ENCODE data around the gene FOXO3. TPM values are rescaled to one million over a fixed set of nuclear protein-coding genes. Genes with fewer than 3 reads are reported as not detected.
A peak's percentile ranks its signal among the peaks of the same experiment; 100 is the strongest.

FOXO3 gene
- total and polyA plus RNA-seq, 2 of the 8 experiments (the other 6 are each of a cell fraction or from before 2014, with no cell fraction given) = 13.1 to 19.3 TPM

GRCh38 chr6:108556250-108556649, 4.5 kb upstream of the FOXO3 start:
- H2AFZ ChIP-seq (ENCODE audit: low read length) = no peak overlapping the region
- no peak overlapping the region for H3K9ac ChIP-seq (replicated peaks in 1 of 4; ENCODE audit: extremely low read depth in 1 of 4, low read depth in 3 of 4, low read length in 3 of 4)
- H3K4me2 ChIP-seq (ENCODE audit: insufficient read depth in 1 of 2, low read depth in 2 of 2, low read length in 2 of 2) = no peak overlapping the region; a peak in 1 of 4 replicates
- peak overlapping the region; percentile 66; the same call in 1 of the 2 replicates for H2BK15ac ChIP-seq (ENCODE audit: low read length)
- DNase-seq (ENCODE audit: low read depth in 1 of 2, low spot score in 2 of 2) (no peak), FAIRE-seq (no peak)
- no peak overlapping the region for H3K56ac ChIP-seq (replicated peaks; ENCODE audit: insufficient read length, low read depth, low read length)
- no peaks in the 10 kb centered on the region for H4K20me1 ChIP-seq (replicated peaks in 1 of 2; ENCODE audit: control insufficient read depth in 1 of 2, insufficient read depth in 2 of 2, low read length in 2 of 2)
- H4K8ac ChIP-seq (ENCODE audit: extremely low read depth, insufficient read depth, low read length) = no peak overlapping the region
- H3K79me2 ChIP-seq (ENCODE audit: control insufficient read depth in 1 of 2, insufficient read depth in 2 of 2, low read length in 2 of 2) = no peaks in the 10 kb centered on the region
- H3K18ac ChIP-seq (ENCODE audit: extremely low read depth, low read length) = no peak overlapping the region
- no peak overlapping the region for H2BK12ac ChIP-seq (ENCODE audit: low read depth, low read length)
- H2AK5ac ChIP-seq (ENCODE audit: low read depth, low read length) = no peak overlapping the region
- H2BK20ac ChIP-seq (ENCODE audit: low read length) = no peak overlapping the region
- H3K14ac ChIP-seq (ENCODE audit: insufficient read length) = no peak overlapping the region
- H3K4ac ChIP-seq (replicated peaks; ENCODE audit: insufficient read length, low read depth, low read length) = no peak overlapping the region
- H3K23ac ChIP-seq (ENCODE audit: insufficient read length) = no peak overlapping the region
- H4K91ac ChIP-seq (replicated peaks; ENCODE audit: insufficient read length, low read length) = no peak overlapping the region
- peaks cover 0 to 13% (median 6%) of the 10 kb centered on the region in 4 experiments; a peak in 6 of 7 replicates for H3K27me3 ChIP-seq (replicated peaks in 1 of 4; ENCODE audit: control insufficient read depth in 3 of 4, extremely low read depth in 1 of 4, insufficient read depth in 3 of 4, low read length in 3 of 4)
- no peaks in the 10 kb centered on the region for H3K79me1 ChIP-seq (ENCODE audit: low read depth, low read length)
- peaks cover 5 to 7% (median 6%) of the 10 kb centered on the region in 4 experiments; a peak in 6 of 7 replicates for H3K4me1 ChIP-seq (replicated peaks in 1 of 4; ENCODE audit: control insufficient read depth in 3 of 4, insufficient read depth in 4 of 4, low read length in 3 of 4)
- no peak overlapping the region for H3K27ac ChIP-seq (ENCODE audit: low read depth, low read length)
- WGBS, 2 experiments (ENCODE audit: extremely low coverage in 1 of 2, insufficient coverage in 1 of 2, insufficient read length in 1 of 2, insufficient replicate concordance in 2 of 2, low coverage in 1 of 2, low lambda C conversion rate in 2 of 2, missing lambda C conversion rate in 1 of 2) = 88% methylated on average over 5 of the region's 5 CpGs; no CpG with 5 or more reads in 1 of the 2 experiments
- peaks cover 15% of the 10 kb centered on the region for H3K23me2 ChIP-seq (ENCODE audit: low read depth, low read length)
- H2BK120ac ChIP-seq (replicated peaks; ENCODE audit: low read depth, low read length) = no peak overlapping the region
- POLR2A ChIA-PET (ENCODE audit: partially characterized antibody) = interaction anchor here (0.9 to 2.1 kb wide), 4 partner anchors 10 to 226 kb away, joined by 3 to 6 read pairs (median 4); no protein-coding TSS in a partner anchor
- H3K9me3 ChIP-seq (ENCODE audit: insufficient read depth in 2 of 2, low read depth in 1 of 2, low read length in 1 of 2) = no peaks in the 10 kb centered on the region
- CTCF ChIA-PET (ENCODE audit: partially characterized antibody) = interaction anchor here (0.7 to 4.3 kb wide), 9 partner anchors 10 to 517 kb away, joined by 3 to 26 read pairs (median 4); partner anchors contain the start of gene ARMC2
- no peak overlapping the region for H3K4me3 ChIP-seq (ENCODE audit: extremely low read depth in 1 of 4, insufficient read depth in 2 of 4, low read depth in 3 of 4, low read length in 4 of 4)
- no peak overlapping the region for H2BK5ac ChIP-seq (ENCODE audit: low read depth, low read length)
- no peak for TF ChIP-seq HDAC2 (IDR thresholded peaks at IDR 0.05; ENCODE audit: borderline replicate concordance in 1 of 2, low read depth in 2 of 2, low read length in 2 of 2)
- TF ChIP-seq KDM1A (IDR thresholded peaks at IDR 0.05; ENCODE audit: borderline replicate concordance, low read length) = no peak
- no peak for TF ChIP-seq TEAD4 (IDR thresholded peaks at IDR 0.05; ENCODE audit: low read depth, low read length)
- no peak for TF ChIP-seq RNF2 (IDR thresholded peaks at IDR 0.05; ENCODE audit: borderline replicate concordance, low read depth, low read length, missing control alignments, poor library complexity, severe bottlenecking)
- TF ChIP-seq CEBPB (IDR thresholded peaks at IDR 0.05; ENCODE audit: low read depth, low read length) = no peak
- TF ChIP-seq CBX8 (IDR thresholded peaks at IDR 0.05; ENCODE audit: borderline replicate concordance, low read depth, low read length) = no peak
- TF ChIP-seq POLR2AphosphoS5 (IDR thresholded peaks at IDR 0.05; ENCODE audit: low read depth, low read length) = no peak
- H4K5ac ChIP-seq (ENCODE audit: insufficient read length, low read depth, low read length) = no peak overlapping the region
- H3K36me3 ChIP-seq (ENCODE audit: control insufficient read depth in 2 of 4, insufficient read depth in 4 of 4, low read length in 3 of 4) = no peaks in the 10 kb centered on the region
